Fibroblast of villous mesenchyme (primary cell): Measurements from ENCODE around the gene NPHP3. TPM values are rescaled to one million over a fixed set of nuclear protein-coding genes. Genes with fewer than 3 reads are reported as not detected.

Experiments used
- DNase-seq: peaks from one replicate; pipeline ENCODE4 v3.0.0-alpha.2; 2010; ENCODE audit warnings: low read depth
- H3K4me3 ChIP-seq: 2 replicates; pipeline ENCODE4 v1.5.1; 2011; ENCODE audit warnings: low read depth, mild to moderate bottlenecking, low read length
- CTCF ChIP-seq: IDR thresholded peaks from 2 replicates; pipeline ENCODE4 v1.5.1; 2012; ENCODE audit warnings: low read depth, mild to moderate bottlenecking, low read length; ENCODE audit not compliant: insufficient read depth
- total RNA-seq: library from RNA; depleted of rRNA; stranded (reverse); fragments of >200 nt; gene quantifications from 2 replicates; pipeline ENCODE4 v1.2.3, GENCODE V29; 2012

NPHP3 gene
- total RNA-seq, 1 donor = 36.3 TPM

GRCh38 chr3:132657869-132658747 is 64.1 kb downstream of the NPHP3 start:
- H3K4me3 ChIP-seq = peak overlapping the region; percentile 87
- no peak for DNase-seq
- TF ChIP-seq CTCF = no peak

DNA sequence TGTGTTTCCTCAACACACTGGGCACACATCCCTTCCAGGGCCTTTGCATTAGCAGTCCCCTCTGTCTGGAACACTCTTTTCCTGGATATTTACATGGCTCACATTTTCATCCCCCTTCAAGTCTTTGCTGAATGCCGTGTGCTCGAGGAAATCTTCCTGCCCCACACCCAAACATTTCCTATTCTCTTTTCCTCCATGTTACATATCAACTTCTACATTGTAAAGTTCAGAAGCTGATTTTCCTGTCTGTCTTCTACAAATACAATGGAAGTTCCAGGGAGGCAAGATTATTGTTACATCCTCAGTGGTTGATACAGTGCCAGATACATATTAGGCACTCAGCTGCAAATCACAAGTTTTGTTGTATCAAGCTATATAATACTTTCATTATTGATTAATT is 66.7 kb downstream of the NPHP3 start:
- DNase-seq = no peak
- no peak overlapping the region for H3K4me3 ChIP-seq
- TF ChIP-seq CTCF = no peak

- no peak for TF ChIP-seq CTCF
Measured at GRCh38 chr3:132654721-132655120, 67.5 kb downstream of the NPHP3 start.

DNA sequence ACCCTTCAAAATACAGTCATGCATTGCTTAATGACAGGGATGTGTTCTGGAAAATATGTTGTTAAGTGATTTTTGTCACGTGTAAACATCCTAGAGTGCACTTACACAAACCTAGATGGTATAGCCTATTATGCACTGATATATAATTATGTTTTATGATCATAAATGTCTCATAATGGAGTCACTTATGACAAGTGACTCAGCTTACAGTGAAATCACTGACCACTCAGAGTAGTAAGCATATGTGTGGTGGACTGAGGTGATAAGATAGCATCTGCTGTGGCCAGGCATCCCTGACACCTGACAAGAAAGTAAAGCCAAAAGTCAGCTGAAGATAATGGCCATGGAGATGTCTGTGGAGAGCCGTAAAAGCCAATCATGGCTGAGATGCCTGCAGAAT is 68.0 kb downstream of the NPHP3 start:
- H3K4me3 ChIP-seq = no peak overlapping the region
- TF ChIP-seq CTCF = no peak
- no peak for DNase-seq

More at GRCh38 chr3:132654721-132655120, 67.5 kb downstream of the NPHP3 start:
- no peak overlapping the region for H3K4me3 ChIP-seq
- no peak for DNase-seq

- DNase-seq = peak; percentile 34
- H3K4me3 ChIP-seq = no peak overlapping the region
- no peak for TF ChIP-seq CTCF
Measured at GRCh38 chr3:132652640-132653270, 69.5 kb downstream of the NPHP3 start.

DNA sequence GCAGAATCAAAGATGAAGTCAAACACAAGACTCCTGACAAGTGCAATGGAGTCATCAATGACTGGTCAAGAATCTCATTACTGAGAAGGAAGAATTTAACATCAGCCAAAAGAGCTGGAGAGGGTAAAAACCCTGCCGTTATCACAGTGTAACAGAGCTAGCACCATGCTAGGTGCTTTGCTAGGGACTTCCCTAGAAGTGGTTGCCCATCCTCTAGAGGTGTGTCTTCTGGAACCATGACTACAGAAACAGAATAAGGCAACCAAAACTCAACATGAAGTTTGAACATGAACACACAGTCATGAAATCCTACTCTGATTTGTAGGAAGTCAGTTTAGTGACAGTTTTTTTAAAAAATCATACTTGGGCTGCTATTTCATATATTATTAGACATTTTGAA is 72.1 kb downstream of the NPHP3 start:
- no peak for TF ChIP-seq CTCF
- DNase-seq = no peak
- H3K4me3 ChIP-seq = no peak overlapping the region
